Pons (tissue), 1 donor: ENCODE data around the gene CUL1.
A peak's percentile ranks its signal among the peaks of the same experiment; 100 is the strongest.

Experiments used
- DNase-seq: peaks from one replicate; pipeline ENCODE4 v3.0.0-alpha.2; 2016; ENCODE audit warnings: low spot score

CUL1 gene

GRCh38 chr7:148718431-148718830 is 19.7 kb downstream of the CUL1 start:
- no peak for DNase-seq

GRCh38 chr7:148719753-148720152 is 21.1 kb downstream of the CUL1 start:
- DNase-seq = no peak

DNA sequence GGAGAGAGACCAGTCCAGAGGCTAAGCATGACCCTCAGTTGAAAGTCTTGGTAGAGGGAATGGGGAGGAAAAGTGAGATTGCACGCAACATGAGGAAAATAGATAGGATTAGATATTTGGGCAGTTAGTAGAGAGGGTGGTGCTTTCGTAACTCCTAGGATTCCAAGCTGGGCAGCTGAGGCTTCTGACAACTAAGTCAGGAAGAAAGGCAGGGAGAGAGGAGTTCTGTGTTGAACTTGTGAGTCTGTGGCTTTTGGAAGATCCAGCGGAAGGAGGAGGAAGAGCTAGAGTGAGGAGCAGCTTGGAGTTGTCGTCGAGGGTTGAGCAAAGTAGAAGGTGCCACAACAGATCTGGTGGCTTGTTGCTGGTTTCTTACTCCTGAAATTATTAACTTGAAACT is 21.8 kb downstream of the CUL1 start:
- no peak for DNase-seq

DNA sequence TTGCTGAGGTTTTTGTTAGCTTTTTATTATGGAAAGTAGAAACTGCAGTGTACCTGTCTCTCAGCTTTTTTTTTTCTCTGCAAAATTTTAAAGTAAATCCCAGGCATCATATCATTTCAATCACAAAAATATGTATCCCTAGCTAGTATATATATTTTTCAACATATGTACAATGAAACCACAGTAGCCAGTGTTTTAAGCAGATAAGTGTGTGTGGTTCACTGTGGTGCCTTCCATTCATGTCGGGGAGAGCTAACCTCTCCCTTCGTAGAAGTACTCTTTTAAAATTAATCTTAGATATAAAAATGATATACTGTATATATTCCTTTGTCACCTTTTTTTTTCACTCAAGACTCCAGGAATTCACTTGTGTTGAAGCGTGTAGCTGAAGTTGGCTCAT is 22.7 kb downstream of the CUL1 start:
- no peak for DNase-seq

GRCh38 chr7:148722340-148723165 is 23.9 kb downstream of the CUL1 start:
- peak; percentile 14 for DNase-seq

- no peak for DNase-seq
These were observed 24.5 kb downstream of the CUL1 start for GRCh38 chr7:148723166-148723559.

- no peak for DNase-seq
These were observed 25.1 kb downstream of the CUL1 start for GRCh38 chr7:148723846-148724245.

DNA sequence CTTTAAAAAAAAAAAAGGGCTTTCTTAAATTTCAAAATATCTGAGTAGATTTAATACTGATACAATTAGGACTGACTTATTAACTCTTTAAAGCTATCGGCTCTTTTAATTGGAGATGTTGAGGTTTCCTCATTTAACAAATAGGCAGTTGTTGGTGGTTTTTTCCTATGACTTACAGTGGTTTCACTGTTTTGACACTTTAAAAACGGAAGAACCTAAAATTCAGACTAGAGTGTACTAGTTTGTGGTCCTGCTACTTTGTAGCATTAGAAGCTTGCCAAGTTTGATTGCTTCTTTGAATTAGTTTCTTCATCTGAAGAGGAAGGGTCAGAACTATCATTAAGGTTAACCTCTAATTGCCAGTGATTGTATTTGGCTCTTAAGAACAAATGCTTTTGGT is 27.7 kb downstream of the CUL1 start:
- no peak for DNase-seq

DNA sequence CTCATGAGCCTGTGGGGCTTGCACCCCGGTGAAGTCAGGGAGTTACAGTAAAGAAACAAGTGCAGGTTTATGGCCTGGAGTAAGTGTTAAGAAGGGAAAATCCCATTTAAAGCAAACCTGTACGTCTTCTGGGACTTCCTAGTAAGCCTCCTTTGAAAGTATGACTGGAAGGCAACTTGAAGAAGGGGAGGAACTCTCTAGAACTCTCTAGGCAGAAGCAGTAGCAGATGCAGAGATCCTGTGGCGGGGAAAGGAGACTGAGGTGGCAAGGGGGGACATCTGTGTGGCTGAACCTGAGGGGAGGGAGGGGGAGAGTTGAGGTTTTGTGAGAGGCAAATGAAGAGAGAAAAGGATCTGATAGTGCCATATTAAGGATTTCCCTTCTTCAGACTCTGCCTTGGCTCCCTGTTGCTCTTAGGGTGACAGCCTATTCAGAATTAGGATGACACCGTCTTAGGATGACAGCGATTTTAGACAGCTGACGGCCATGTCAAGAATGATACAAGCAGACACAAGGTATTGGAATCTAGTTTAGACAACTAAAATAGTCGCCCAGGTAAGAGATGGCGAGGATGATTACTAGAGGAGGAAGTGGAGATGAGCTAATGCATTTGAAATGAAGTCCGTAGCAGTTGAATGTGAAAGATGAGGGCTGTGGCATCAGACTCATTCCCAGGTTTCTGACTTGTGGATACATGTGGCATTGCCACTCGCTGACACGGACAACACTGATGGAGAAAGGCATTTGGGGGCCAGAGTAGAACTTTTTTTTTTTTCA is 29.0 kb downstream of the CUL1 start:
- DNase-seq = no peak

GRCh38 chr7:148729984-148730733 is 31.5 kb downstream of the CUL1 start:
- no peak for DNase-seq

GRCh38 chr7:148732862-148733261 is 34.2 kb downstream of the CUL1 start:
- no peak for DNase-seq

- DNase-seq = no peak
These were observed 34.8 kb downstream of the CUL1 start for GRCh38 chr7:148733496-148733895.

DNA sequence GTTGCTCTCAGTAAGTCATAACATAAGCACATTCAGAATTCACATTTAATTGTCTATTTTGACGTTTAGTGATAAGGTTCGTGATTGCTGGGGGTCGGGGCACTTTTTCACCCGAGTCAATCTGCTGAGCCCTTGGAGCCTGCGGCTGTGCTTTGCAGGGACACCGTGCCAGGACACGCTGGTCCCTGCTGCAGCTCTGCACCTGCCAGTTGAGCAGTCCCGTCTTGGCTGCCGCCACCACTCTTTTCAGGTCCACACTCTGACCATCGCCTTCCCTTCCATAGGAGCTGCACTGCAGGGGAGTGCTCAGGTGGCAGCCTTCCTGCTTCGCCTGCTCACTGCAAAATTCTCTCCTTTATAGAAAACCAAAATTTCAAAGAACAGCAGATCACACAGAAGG is 36.4 kb downstream of the CUL1 start:
- no peak for DNase-seq

DNA sequence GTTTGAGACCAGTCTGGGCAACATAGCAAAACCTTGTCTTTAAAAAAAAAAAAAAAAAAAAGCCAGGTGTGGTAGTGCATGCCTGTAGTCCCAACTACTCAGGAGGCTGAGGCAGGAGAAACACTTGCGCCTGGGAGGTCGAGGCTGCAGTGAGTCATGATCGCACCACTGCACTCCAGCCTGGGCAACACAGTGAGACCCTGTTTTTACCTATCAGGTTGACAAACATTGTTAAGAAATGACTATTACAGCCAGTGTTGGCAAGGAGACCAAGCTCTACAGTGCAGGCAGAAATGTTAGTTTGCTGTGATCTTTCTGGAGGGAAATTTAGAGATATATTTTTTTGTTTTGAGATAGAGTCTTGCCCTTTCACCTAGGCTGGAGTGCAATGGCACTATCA is 37.3 kb downstream of the CUL1 start:
- DNase-seq = no peak

DNA sequence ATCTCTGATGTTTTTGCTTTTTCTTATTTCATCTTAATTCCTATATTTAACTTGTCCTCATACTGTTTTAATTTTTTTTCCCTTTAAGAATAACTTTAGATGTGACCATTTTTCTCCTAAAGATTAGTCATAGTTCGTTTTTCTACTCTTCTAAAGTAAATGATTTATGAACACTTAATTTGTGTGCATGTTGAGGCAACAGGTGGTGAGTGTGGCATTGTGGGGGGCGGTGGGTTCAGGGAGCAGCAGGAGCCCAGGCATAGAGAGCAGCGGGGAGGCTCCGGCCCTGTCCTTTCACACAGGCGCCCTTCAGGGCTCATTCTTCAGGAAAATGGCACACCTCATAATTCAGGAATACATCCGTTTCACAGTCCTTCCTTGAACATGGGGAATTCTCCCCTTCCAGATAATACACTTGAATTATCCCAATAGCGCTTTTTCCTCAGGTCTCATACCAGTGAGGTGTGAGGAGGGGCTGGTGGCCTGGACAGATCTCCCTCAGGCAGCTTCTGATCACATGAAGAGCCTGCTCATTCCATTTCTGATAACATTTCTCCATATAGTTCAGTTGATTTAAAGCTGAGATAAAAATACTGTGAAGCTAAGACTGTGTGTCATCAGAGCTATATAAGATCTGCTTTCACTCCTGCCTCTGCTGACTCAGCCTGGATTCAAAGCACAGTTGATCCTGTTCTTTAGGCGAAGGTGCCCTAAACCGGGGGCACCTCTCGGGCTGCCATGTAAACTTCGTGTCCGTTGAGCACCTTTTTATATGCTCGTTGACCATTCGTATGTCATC is 40.2 kb downstream of the CUL1 start:
- no peak for DNase-seq

- no peak for DNase-seq
These were observed 47.4 kb downstream of the CUL1 start for GRCh38 chr7:148746135-148746534.

DNA sequence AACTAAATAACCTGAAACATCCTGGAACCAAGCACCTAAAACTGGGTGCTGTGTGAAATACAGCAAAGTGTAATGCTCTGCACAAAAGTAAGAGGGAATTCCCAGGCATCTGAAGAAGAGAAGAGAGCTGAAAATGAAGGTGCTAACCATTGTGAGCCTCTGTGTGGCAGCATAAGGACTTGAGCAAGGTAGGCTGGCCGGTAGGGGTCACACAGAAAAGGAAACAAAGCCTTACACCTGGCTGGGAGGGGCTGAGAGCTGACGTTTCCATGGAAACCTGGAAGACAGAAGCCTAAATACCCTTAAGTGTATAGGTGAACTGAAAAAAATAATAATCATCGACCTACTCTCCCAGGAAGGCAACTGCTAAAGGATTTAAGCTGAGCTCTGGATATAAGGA is 48.6 kb downstream of the CUL1 start:
- DNase-seq = no peak

DNA sequence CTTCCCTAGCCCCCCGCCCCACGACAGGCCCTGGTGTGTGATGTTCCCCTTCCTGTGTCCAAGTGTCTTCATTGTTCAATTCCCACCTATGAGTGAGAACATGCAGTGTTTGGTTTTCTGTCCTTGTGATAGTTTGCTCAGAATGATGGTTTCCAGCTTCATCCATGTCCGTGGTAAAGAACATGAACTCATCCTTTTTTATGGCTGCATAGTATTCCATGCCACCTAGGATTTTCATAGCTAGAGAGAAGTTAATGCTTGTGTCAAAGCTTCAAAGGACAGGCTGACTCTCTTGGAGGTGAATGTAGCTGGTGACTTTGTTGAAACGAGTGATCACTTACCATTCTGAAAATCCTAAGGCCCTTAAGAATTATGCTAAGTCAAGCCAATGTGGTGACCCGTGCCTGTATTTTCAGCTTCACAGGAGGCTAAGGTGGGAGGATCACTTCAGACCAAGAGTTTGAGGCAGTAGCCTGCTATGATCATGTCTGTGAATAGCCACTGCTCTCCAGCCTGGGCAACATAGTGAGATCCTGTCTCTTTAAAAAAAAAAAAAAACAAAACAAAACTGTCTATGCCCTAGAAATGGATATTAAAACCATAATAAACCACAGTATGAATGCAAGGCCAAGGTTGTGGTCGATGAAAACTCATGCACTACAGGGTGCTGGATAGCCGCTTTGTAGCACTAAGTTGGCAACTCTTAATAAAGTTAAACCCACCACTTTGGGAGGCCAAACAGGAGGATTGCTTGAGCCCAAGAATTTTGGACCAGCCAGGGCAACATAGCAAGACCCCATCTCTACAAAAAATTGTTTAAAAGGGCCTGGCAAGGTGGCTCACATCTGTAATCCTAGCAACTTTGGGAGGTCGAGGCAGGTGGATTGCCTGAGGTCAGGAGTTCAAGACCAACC is 52.0 kb downstream of the CUL1 start:
- DNase-seq = no peak

- no peak for DNase-seq
These were observed 54.5 kb downstream of the CUL1 start for GRCh38 chr7:148753224-148753623.

- DNase-seq = no peak
These were observed 56.2 kb downstream of the CUL1 start for GRCh38 chr7:148754912-148755311.
